Activated CD8-positive, alpha-beta memory T cell treated with anti-CD3 and anti-CD28 coated beads, Interleukin-2, amount 50 U/mL, for 4 hours (primary cell): ENCODE data around the gene FKBP15.
"Not testable (repeated sequence)": the region's sequence is repeated elsewhere in the genome, so short reads cannot be mapped to it uniquely, and the experiment has no call there.

Experiments
- DNase-seq: peaks from one replicate; pipeline ENCODE4 v3.0.0-alpha.2; 2020

Gene FKBP15

DNA sequence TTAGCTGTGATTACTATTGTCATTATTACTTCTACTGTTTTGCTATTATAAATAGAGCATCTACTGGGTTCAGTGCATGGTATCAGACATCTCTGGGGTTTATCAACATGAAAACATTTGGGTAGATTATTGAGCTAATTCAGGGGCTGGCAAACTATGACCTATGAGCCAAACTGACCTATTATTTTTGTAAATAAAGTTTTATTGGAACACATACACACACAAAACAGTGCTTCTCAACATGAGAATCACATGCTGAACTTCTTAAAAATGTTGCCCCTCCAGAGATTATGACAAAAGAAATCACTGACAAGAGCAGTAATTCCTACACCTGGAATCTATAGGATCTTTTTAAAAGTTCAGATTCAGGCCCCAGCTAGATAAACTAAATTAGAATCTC lies 39.9 kb downstream of the FKBP15 start:
- no peak for DNase-seq

DNA sequence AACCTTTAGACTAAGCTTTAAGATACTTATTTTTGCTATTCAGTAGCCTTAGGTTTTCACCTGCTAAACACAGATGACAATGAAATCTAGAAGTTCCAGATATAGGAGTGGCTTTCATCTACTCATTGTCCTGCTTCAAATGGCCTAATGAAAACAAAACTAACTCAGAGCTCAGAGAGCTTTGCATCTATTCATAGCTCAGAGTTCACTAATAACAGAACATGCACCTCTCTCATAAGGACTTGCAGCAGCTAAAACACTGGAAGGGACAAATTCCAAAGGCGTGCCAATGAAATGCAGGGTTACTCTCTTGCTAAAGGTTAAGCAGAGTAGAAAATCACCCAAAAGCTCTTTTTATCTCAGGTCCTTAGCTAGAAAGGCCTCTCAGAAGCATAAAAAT lies 41.2 kb downstream of the FKBP15 start:
- DNase-seq = no peak

DNA sequence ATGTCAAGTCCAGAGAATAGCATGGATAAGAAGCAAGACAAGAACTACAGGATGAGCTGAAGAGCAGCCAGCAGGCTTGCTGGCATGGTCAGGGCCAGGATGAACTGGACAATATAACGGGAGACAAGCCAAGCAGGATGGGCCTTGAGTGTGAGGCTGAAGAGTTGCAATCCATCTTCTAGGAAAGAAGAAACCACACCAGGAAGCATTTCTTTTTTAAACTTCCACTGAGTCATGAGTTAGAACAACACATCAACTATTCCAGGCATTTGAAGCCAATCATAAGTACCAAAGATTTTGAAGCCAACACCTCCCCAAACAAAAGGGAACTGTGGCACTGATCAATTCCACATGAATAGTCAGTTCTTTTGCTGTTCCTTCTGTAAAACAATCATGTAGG lies 43.0 kb downstream of the FKBP15 start:
- no peak for DNase-seq

DNA sequence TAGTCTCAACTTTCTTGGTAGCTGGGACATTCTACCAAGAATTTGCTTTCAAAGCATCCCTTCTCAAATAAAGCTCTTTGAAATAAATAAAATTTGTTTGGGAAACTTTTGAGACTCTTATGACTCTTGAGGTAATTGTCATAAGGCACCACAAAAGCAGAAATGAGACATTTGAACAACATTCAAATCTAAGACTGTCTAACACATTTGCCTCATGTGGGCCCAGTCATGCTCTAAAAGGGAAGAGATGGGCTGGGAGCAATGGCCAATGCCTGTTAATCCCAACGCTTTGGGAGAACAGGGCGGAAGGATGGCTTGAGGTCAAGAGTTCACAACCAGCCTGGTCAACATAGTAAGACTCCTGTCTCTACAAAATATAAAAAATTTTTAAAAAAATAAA lies 43.8 kb downstream of the FKBP15 start:
- DNase-seq = no peak

DNA sequence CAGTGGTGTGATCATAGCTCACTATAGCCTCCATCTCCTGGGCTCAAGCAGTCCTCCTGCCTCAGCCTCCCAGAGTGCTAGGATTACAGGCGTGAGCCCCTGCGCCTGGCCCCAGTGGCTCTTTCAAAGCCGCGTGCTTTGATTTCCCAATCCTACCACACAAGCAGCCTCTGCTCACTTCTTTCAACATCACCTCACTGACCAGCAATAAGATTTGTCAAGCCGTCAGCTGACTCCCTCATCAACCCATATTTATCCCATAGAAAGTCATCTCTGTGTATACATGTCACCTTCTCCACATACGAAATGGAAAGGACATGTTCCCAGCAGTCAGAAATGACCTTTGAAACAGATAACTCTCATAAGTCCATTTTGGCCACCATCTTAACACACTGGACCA lies 44.3 kb downstream of the FKBP15 start:
- no peak for DNase-seq

DNA sequence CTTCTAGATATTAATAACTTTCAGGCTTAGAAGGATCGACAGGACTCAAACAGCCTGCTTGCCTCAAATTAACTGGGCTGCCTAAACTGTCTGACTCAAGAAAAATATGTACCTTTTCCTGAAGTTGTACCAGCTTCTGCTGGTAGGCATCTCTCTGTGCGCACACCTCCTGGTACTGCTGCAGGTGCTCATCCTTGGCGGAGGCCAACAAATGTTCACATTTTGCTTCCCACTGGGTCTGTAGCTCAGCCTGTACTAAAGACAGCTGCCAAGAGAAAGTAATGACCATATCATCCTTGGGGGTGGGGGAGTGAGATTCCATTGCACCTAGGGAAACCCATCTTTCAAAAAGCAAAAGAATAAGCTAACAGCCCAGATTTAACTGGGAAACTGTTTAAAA lies 47.7 kb downstream of the FKBP15 start:
- no peak for DNase-seq

DNA sequence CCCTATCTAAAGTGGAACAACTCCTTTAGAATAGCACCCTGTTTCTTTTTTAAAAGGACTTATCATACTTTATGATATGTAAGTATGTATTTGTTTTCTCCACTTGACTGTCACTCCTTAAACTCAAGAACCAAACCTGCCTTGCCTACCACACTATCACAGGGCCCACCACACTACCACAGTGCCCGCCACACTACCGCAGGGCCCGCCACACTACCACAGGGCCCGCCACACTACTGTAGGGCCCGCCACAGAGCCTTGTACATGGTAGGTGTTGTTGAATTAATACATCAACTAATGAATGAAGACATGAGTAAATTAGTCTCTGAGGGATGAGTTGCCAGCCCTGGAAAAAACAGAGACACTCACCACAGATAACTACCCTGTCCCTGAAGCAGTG lies 52.3 kb downstream of the FKBP15 start:
- no peak for DNase-seq

DNA sequence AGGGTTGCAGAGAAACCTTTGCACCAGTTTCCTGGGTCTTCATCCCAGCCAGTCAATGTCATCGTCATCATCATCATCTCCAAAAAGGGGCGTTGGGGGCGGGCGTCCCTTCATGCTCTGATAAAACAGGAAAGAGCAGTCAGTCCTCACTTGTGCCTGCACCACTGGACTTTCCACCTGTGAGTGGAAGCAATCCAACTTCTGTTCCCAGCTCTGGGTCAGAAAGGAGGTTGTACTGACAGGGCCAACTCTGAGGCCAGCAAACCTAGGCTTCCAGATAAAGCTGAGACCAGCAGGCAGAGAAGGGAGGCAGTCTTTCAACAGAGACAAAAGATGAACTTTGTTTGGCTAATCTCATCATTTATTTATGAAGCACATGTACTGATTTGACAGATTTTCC lies 55.0 kb downstream of the FKBP15 start:
- DNase-seq = no peak

DNA sequence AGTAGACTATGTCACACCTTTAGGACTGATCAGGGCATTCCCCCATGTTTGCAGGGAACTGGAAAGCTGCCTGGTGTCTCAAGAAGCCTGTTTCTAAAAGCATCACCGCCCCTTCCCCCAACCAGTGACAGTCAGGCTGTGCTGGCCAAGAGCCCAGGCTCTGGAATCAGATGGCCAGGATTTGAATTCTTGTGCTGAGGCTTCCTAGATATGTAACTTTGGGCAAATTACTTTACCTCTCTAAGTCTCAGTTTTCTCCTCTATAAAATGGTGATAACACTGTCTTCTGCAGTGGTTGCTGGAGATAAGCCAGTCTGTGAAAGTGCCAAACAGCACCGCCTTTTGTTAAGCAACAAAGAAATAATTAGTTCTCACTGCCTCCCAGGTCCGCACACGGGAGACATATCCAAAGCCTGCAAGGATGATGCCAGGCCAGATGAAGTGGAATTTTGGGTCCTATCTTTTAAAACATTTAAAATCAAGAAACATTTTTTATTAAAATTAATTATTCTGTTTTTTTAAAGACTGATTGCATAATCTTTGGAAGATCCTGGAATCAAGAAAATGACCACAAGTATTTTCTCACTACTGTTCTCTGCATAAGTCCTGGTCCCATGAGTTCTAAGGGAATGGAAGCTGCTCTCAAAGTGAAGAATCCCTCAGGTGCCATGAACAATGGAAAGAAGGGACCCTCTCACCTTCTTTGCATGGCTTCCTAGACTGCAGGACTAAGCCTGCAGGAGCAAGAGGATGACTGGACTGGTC lies 56.4 kb downstream of the FKBP15 start:
- no peak for DNase-seq

DNA sequence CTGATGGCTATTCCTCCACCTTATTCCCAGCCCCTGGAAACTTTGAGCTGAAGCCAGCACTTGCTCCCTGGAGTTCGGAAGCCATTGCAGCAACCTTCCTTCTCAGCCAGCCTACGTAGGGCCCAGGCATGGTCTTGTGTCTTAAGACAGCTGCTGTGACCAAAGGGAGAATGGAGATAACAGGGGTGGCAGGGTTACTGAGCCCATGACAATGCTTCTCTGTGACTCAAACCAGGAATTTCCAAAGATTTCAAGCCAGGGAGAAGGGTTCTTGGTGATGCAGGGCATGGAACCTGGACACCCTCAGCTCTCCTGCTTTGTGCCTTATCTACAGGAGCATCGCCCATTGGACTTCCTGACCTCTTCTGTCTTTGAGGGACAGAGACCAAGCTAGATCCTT lies 58.1 kb downstream of the FKBP15 start:
- DNase-seq = no peak

DNA sequence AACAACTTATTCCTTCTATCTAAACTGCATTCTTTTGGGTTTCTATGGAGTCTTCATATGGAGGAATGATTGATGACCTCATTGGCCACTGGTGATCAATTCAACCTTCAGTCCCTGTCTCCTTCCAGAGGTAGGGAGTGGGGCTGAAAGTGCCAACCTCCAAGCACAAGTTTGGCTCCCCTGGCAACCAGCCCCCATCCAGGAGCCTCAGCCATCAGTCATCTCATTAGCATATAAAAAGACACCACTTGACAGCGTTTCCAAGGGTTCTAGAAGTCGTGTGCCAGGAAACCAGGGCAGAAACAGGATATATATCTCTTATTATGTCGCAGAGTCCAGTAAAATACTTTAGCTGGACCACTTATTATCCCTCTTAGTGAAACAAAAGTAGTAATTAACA lies 60.5 kb downstream of the FKBP15 start:
- no peak for DNase-seq

DNA sequence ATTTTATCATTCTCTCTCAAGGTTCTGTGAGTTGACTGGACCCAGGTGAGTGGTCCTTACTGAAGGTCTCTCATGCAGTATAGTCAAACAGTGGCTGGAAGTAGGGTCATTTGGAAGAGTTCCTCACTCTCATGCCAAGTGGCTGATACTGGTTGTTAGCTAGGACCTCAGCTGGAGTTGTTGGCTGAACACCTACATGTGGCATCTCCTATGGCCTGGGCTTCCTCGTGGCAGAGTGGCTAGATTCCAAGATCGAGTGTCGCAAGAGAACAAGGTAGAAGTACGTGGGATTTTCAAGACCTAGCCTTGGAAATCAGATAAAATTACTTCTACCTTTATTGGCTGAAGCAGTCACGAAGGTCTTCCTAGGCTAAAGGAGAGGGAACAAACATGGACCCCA lies 62.6 kb downstream of the FKBP15 start:
- no peak for DNase-seq

DNA sequence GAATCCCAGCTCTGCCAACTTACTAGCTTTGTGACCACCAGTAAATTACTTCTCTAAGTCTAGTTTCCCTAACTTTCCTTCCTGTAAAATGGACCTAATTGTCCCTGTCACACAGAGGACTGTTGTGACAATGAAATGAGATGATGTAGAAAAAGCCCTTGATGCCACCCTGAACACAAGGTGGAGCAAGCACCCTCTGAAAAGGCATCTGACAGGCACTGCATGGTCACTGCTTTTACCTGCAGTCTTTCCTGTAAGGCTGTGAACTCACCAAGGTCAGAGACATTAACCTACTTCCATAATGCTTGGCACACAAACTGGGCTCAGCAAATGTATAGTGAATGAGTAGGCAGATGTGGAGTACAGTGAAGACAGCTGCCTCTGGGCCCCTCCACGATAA lies 64.2 kb downstream of the FKBP15 start:
- no peak for DNase-seq

DNA sequence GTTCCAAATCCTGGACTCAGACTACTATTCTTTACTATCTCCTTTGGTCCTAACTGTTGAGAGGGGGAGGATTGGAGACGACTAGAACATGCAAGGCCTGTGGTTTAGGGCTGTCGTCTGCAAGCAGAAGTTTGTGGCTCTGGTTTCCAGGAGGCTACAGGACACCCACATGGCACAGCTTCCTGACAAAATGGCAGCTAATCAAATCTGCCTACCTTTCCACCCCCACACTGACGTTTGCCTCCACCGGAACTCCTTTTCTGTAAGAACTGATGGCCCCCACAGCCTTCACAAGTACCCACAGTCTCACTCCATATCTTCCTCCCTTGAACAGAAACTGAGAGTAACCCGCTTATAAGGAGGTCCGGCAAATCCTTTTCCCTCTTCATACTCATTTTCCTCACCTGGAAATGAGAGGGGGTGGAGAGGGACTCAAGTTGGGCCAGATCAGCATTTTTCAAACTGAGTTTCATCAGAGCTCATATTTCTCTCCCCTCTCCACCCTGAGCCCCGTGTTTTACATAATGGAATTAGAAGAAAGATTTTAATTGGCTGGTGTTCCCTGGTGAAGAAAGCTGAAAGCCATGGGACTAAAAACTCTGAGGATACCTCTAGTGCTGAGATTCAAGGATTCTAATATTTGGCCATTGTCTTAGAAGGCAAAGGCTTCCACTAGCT lies 65.0 kb downstream of the FKBP15 start:
- DNase-seq = peak; percentile 24

DNA sequence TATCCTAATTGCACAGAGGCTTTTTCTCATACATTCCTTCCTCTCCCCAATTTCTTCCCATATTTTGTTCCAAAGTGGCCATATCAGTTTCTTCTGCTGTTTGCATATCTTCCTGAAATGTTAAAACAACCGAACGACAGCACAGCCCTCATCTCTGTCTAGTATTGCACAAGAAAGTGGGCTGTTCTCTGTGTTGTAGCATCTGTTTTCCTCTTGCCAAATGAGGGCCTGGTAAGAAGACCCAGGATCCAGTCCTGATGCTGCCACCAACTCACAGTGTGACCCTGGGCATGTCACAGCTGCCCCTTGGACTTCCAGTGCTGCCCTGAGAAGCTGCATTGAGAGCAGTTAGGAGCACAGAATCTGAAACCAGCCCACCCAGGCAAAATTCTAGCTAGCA lies 66.1 kb downstream of the FKBP15 start:
- DNase-seq = no peak

DNA sequence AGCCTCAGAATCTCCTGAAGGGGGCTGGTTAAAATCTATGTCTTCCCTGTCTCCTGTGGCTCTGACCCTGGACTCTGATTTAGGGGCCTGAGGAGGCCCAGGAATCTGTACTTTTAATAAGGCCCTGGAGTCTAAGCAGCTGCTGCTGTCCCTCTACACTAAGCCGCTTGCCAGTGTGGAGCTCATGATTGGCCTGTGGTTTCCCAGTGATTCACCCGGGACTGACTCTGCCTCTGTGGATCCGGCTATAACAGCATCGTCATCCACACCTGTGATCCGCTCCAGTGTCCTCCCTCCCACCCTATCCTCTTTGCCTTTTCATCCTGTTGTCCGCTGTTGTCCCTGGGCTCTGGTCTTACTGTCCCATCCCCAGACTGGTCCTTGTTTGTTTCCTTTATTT lies 66.6 kb downstream of the FKBP15 start:
- DNase-seq = no peak

DNA sequence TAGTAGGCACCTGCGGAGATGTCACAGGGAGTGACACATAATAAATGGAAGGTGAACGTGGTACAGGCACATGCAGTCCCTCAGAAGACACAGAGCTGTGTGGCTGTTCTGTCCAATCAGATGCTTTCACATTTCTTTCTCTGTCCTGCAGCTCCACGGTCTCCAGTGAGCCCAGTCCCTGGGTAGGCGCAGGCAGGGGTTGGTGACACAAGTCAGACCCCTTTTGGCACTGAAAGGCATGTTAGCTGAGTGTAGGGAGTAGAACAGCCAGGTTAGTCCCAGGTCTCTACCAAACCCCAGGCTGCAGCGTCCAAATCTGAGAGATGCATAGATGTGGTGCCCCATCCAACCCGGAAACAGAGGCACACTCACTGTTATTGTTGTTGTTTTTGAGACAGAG lies 67.5 kb downstream of the FKBP15 start:
- no peak for DNase-seq

DNA sequence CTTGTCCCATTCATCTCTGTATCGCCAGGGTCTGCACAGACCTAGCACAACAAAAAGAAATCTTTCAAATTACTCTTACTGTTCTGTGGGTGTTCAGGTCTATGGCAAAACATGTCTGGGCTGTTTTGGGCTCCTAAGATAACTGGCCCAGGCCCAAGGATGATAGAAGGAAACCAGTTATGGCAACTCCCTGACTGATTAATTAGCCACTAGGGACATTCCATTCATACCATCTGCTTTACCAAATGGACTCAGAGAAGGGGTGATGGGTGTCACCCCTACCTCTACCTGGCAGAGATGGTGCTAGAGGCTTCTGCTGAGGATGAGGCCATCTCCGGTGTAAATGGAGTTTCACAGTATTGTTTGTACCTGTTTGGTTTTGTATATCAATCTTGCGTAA lies 68.4 kb downstream of the FKBP15 start:
- no peak for DNase-seq

DNA sequence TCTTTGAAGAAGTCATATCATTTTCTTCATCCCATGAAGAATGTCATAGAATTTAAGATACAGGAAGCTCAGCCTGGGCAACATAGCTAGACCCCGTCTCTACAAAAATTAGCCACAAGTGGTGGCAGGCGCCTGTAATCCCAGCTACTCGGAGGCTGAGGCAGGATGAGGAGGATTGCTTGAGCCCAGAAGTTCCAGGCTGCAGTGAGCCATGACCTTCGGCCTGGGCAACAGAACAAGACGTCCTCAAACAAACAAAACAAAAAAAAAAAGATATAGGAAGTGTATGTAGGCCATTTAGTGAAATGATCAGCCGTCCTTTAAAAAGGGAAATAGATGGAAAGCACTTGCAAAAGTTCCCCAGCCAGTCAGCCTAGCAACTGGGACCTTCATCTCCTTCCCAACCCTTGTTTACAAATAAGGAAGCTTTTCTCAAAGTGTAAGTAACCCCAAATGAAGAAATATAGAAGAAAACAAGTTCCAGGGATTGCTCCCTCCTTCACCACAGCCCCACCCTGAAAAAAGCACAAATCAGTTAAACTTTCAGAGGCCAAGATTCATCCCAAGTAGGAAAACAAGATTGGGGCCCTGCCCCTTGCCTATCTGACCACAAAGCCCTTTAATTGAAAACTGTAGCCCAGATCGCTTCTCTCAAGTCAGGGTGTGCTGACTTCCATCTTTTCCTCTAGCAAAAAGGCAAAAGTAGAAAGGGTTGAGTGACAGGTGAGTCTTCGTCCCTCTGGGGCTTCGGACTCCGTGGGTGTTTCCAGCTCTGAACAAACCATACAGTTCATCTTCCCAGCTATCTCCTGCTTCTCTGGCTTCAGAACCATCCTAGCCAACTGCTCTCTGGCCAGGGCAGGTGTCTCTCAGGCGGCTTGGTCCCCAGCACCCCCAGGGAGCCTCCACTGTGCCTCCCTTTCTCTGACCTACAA lies 69.1 kb downstream of the FKBP15 start:
- DNase-seq = no peak

DNA sequence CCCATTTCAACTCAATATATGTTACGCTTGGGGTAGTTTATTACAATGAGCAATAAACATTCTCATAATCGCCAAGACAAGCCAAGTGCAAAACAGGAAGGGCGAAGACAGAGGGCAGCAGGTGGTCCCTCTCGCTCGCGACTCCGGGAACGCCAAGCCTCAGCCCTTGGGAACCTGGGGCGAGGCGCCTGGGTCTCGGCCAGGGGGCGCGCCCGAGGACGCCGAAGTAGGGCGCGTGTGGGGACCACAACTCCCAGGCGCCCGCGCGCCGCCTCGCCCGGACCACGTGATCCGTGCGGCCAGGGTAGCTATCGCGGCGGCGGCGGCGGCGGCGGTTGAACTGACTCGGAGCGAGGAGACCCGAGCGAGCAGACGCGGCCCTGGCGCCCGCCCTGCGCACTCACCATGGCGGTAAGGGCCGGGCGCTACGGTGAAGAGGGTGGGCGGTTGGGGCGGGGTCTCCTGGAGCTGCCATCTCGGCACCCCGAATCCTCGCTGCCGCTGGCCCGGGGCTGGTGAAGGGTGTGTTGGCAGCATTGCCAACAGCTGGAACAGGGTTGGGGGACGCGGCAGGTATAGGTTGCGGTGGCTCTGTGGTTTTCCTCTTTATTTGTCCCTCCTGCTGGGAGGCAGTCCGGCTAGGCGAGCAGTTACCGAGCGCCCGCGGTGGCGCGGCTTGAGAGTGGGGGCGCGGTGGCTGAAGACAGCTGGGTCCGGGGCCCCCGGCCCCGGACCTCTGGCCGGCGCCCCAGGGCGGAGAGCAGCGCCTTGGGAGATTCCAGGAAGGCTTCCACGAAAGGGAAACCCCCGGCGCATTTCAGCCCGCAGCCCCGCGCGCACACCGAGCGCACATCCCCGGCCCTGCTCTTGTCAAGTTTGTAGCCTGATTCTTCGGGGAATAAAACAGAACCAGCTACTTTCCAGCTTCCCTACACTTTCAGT lies 70.1 kb downstream of the FKBP15 start, which contains the start of gene SLC31A2:
SLC31A2 (plus strand) TSS at position 338 of the 942 bp plus-strand sequence; CDS start at position 406, 68 bp downstream.
- peak; percentile 88 for DNase-seq

DNA sequence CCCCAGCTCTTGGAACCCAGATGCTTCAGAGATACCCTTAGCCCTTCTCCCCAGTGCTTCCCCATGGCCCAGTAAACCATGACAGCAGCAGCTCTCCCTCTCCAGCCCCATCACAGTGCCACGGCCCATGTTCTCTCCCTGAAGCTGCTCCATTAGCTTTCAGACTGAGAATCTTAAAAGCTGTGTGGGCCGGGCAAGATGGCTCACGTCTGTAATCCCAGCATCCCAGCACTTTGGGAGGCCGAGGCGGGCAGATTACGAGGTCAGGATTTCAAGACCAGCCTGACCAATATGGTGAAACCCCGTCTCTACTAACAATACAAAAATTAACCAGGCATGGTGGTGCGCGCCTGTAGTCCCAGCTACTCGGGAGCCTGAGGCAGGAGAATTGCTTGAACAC lies 71.5 kb downstream of the FKBP15 start:
- DNase-seq = not testable (repeated sequence)

DNA sequence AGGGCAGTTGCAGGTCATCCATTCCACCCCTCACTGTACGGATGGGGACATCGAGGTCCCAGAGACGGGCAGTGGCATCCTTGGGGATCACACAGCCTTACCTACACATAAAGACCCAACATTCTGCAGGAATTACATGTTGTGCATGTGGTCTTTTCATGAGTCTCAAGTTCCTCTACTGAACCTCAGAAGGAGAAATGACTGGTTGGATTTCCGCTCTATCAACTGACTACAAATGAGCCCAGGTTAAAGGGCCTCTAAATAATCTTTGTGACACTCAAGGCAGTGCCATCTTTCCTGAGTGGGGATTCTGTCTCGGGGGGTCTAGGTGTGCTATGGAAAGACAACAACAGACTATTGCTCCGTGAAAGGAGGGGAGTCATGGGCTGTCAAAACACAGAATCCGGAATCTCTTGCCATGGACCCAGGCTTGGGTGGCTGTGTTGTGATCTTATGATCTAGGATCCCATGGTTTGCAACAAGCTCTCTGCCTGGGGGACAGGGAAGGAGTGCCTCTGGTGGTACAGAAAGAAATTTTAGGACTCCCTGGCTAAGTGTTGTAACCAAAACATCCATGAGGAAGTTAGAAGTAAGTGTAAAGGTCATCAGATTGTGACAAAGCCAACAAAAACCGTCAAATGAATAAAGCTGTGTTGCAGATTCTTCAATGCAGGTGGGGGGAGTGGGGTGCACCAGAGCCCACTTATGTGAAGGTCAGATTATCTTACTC lies 72.1 kb downstream of the FKBP15 start:
- no peak for DNase-seq
